ENCODE measurements around the gene RAI1. TPM values are rescaled to one million over a fixed set of nuclear protein-coding genes. Genes with fewer than 3 reads are reported as not detected.

The RAI1 gene
- total RNA-seq, 1 donor from 2014 or later, result 46.2 TPM

DNA sequence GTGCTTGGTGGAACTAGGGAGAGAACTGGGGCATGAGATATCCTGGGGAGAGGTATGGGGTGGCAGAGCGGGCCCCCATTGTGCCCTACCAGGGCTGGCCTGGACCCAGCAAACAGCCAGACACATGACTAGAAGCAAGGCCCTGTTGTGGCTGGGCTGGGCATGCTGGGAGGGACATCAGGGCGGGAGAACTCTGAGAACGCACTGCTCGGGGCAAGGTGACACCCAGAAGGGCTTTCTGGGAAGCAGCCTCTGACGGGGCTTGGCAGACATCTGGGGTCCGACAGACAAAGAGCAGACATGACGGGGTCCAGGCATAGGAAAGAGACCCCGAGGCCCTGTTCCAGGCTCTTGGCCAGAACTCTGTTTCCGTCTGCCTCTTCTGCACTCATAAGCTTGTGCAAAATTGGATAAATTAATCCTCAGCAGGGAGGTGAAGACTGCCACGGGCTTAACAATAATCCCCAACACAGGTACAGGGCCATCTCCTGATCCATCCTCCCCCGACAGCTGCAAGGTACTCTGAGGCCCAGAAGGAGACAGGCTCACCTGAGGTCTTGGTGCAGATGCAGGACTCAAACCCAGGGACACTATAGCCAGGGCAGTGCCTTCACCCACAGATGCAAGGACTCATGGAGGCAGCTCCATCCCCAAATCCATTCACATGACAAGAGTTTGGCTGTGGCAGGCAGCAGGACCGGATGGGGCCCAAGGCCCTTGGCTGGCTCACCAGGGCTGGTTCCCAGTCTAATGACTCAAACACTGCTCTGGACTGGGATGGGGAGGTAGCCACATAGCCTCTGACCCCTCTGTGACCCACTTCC is 150.2 kb downstream of the RAI1 start:
- Mint-ChIP-seq H3K4me3 (ENCODE audit: unreplicated experiment) (peak overlapping the region; percentile 11), H3K4me1 (ENCODE audit: unreplicated experiment) (peaks cover 50% of the 10 kb centered on the region), H3K36me3 (ENCODE audit: low read depth, unreplicated experiment) (peaks cover 15% of the 10 kb centered on the region), H3K27ac (ENCODE audit: unreplicated experiment) (no peak overlapping the region), H3K9me3 (ENCODE audit: unreplicated experiment) (no peaks in the 10 kb centered on the region), H3K27me3 (ENCODE audit: unreplicated experiment) (peaks cover 15% of the 10 kb centered on the region)
- TF ChIP-seq, protein P1, sequence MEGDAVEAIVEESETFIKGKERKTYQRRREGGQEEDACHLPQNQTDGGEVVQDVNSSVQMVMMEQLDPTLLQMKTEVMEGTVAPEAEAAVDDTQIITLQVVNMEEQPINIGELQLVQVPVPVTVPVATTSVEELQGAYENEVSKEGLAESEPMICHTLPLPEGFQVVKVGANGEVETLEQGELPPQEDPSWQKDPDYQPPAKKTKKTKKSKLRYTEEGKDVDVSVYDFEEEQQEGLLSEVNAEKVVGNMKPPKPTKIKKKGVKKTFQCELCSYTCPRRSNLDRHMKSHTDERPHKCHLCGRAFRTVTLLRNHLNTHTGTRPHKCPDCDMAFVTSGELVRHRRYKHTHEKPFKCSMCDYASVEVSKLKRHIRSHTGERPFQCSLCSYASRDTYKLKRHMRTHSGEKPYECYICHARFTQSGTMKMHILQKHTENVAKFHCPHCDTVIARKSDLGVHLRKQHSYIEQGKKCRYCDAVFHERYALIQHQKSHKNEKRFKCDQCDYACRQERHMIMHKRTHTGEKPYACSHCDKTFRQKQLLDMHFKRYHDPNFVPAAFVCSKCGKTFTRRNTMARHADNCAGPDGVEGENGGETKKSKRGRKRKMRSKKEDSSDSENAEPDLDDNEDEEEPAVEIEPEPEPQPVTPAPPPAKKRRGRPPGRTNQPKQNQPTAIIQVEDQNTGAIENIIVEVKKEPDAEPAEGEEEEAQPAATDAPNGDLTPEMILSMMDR (IDR thresholded peaks at IDR 0.05; ENCODE audit: unreplicated experiment), result no peak
- DNase-seq (ENCODE audit: low spot score), result no peak

DNA sequence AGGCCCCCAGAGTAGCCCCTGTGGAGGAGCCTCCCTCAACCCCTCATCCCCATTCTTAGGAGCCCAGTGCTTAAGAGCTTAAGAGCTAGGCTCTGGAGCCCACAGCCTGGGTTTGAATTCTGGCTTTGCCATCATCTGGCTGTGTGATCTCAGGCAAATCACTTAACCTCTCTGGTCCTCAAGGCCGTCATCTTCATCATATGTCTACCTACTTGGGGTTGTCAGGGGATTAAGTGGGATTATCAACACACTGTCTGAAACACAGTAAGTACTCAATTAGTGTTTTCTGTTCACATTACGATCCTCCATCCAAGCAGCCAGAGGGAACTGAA is 150.7 kb downstream of the RAI1 start:
- peaks cover 12% of the 10 kb centered on the region for H3K27me3 Mint-ChIP-seq (ENCODE audit: unreplicated experiment)
- no peak for DNase-seq (ENCODE audit: low spot score)
- TF ChIP-seq, protein P1 (IDR thresholded peaks at IDR 0.05; ENCODE audit: unreplicated experiment), result no peak
- H3K36me3 Mint-ChIP-seq (ENCODE audit: low read depth, unreplicated experiment), result peaks cover 15% of the 10 kb centered on the region
- no peaks in the 10 kb centered on the region for H3K9me3 Mint-ChIP-seq (ENCODE audit: unreplicated experiment)
- no peak overlapping the region for H3K27ac Mint-ChIP-seq (ENCODE audit: unreplicated experiment)
- H3K4me1 Mint-ChIP-seq (ENCODE audit: unreplicated experiment), result peaks cover 46% of the 10 kb centered on the region
- no peak overlapping the region for H3K4me3 Mint-ChIP-seq (ENCODE audit: unreplicated experiment)

DNA sequence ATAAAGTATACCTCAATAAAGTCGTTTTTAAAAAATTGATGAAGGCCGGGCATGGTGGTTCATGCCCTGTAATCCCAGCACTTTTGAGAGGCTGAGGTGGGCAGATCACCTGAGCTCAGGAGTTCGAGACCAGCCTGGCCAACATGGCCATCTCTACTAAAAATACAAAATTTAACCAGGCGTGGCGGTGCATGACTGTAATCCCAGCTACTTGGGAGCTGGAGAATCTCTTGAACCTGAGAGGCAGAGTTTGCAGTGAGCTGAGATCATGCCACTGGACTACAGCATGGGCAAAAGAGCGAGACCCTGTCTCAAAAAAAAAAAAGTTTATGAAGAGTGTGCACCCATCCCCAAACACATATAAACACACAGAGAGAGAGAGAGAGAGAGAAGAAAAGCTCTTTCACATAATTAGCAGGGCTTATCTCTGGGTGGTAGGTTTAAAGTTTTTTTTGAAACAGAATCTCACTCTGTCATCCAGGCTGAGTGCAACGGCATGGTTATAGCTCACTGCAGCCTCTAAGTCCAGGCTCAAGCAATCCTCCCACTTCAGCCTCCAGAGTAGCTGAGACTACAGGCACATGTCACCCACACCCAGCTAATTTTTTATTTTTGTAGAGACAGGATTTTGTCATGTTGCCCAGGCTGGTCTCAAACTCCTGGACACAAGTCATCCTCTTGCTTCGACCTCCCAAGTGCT is 152.6 kb downstream of the RAI1 start:
- Mint-ChIP-seq H3K27me3 (ENCODE audit: unreplicated experiment) (peaks cover 22% of the 10 kb centered on the region), H3K4me1 (ENCODE audit: unreplicated experiment) (peaks cover 55% of the 10 kb centered on the region), H3K27ac (ENCODE audit: unreplicated experiment) (peak overlapping the region; percentile 58), H3K9me3 (ENCODE audit: unreplicated experiment) (no peaks in the 10 kb centered on the region), H3K36me3 (ENCODE audit: low read depth, unreplicated experiment) (peaks cover 13% of the 10 kb centered on the region), H3K4me3 (ENCODE audit: unreplicated experiment) (no peak overlapping the region)
- TF ChIP-seq, protein P1 (IDR thresholded peaks at IDR 0.05; ENCODE audit: unreplicated experiment), result no peak
- DNase-seq (ENCODE audit: low spot score), result no peak

- peaks cover 31% of the 10 kb centered on the region for H3K27me3 Mint-ChIP-seq (ENCODE audit: unreplicated experiment)
- H3K36me3 Mint-ChIP-seq (ENCODE audit: low read depth, unreplicated experiment), result peaks cover 16% of the 10 kb centered on the region
- H3K27ac Mint-ChIP-seq (ENCODE audit: unreplicated experiment), result peak overlapping the region; percentile 77
- H3K4me1 Mint-ChIP-seq (ENCODE audit: unreplicated experiment), result peaks cover 59% of the 10 kb centered on the region
- TF ChIP-seq, protein P1 (IDR thresholded peaks at IDR 0.05; ENCODE audit: unreplicated experiment), result no peak
- peak overlapping the region; percentile 85 for H3K4me3 Mint-ChIP-seq (ENCODE audit: unreplicated experiment)
- DNase-seq (ENCODE audit: low spot score), result no peak
- H3K9me3 Mint-ChIP-seq (ENCODE audit: unreplicated experiment), result no peaks in the 10 kb centered on the region
These were observed 153.7 kb downstream of the RAI1 start for GRCh38 chr17:17834974-17835373.

Data from endothelial cell (in vitro differentiated cells).